C4-2B (cell line): Measurements from ENCODE around the gene B3GALT6.

Experiments
- CTCF ChIP-seq: fragments of 450-650 bp; conservative IDR thresholded peaks from 2 replicates; pipeline ENCODE4 v1.5.1; 2017; ENCODE audit warnings: mild to moderate bottlenecking
- ZFX ChIP-seq: fragments of 450-650 bp; IDR thresholded peaks from 2 replicates; pipeline ENCODE4 v1.6.1; 2017

GRCh38 chr1:1221887-1222574 lies 10.0 kb upstream of the B3GALT6 start:
- TF ChIP-seq CTCF = no peak
- no peak for TF ChIP-seq ZFX
